Measurements from ENCODE around the gene MLLT10. TPM values are rescaled to one million over a fixed set of nuclear protein-coding genes. Genes with fewer than 3 reads are reported as not detected.

The MLLT10 gene
- total and polyA plus RNA-seq, 9 of the 15 experiments (the other 6 are each of a cell fraction or from before 2014, with no cell fraction given), result 18.8 to 81.4 (median 64.2) TPM

GRCh38 chr10:21720090-21720489, 186.1 kb downstream of the MLLT10 start (continued):
- TF ChIP-seq ZFX (CRISPR knock-in tag; IDR thresholded peaks at IDR 0.05) (no peak), NR2F6 (CRISPR knock-in tag; IDR thresholded peaks at IDR 0.05) (no peak), YBX1 (IDR thresholded peaks at IDR 0.05) (no peak), ARID4B (CRISPR knock-in tag; IDR thresholded peaks at IDR 0.05) (no peak), ZSCAN29 (IDR thresholded peaks at IDR 0.05) (no peak), ZBTB1 (CRISPR knock-in tag; IDR thresholded peaks at IDR 0.05; ENCODE audit: borderline replicate concordance, low read depth) (no peak), SAFB (IDR thresholded peaks at IDR 0.05; ENCODE audit: borderline replicate concordance, low read depth, low read length) (no peak), CBX2 (IDR thresholded peaks at IDR 0.05; ENCODE audit: insufficient read depth, low read length, poor library complexity, severe bottlenecking) (no peak), ZEB2 (IDR thresholded peaks at IDR 0.05) (no peak), DMBX1 (CRISPR knock-in tag; IDR thresholded peaks at IDR 0.05; ENCODE audit: borderline replicate concordance) (peak; percentile 72; the same call in 1 of the 2 replicates), SMAD3 (CRISPR knock-in tag; conservative IDR thresholded peaks at IDR 0.05) (no peak)
